Measurements from ENCODE around the gene MPP2. TPM values are rescaled to one million over a fixed set of nuclear protein-coding genes. Genes with fewer than 3 reads are reported as not detected.

MPP2 gene
- total and polyA plus RNA-seq, 2 donors (not counting 3 experiments of a cell fraction or from before 2014, with no cell fraction given) = 1.4 to 1.6 TPM

GRCh38 chr17:43907998-43908721, 824 bp upstream of the MPP2 start:
- no peak overlapping the region for H3K9ac ChIP-seq (replicated peaks; ENCODE audit: extremely low read depth, insufficient read depth, low read length)
- no peak overlapping the region for H3K27ac ChIP-seq (ENCODE audit: insufficient read depth, low read depth, low read length)
- H3K4me1 ChIP-seq (ENCODE audit: control insufficient read depth, extremely low read depth, insufficient read depth, low read length) = peaks cover 3% of the 10 kb centered on the region
- H3K27me3 ChIP-seq (ENCODE audit: control insufficient read depth in 2 of 2, insufficient read depth in 2 of 2, low read length in 2 of 2) = peaks cover 45 to 51% of the 10 kb centered on the region in 2 experiments
- intact Hi-C loops (cut with micrococcal nuclease) = no loop called here
- peak; percentile 31 for FAIRE-seq
- no peak for DNase-seq (ENCODE audit: low read depth, low spot score)
- ChIA-PET CTCF (interaction anchor here (1.3 to 3.3 kb wide), 8 partner anchors 8 to 261 kb away, joined by 3 to 37 read pairs (median 11); partner anchors contain the start of gene CD300LG), POLR2A (no interaction called here)
- no TSS peak for BruUV-seq (replicated peaks)
- H3K9me1 ChIP-seq (replicated peaks; ENCODE audit: control insufficient read depth, extremely low read depth, insufficient read depth, low read length) = no peaks in the 10 kb centered on the region
- dilution Hi-C loops (cut with MboI; ENCODE audit: extremely low pct_ligation_motif_present, low sequenced_read_pairs) = no loop called here
- H3K79me2 ChIP-seq (ENCODE audit: control insufficient read depth, insufficient read depth, low read length) = no peaks in the 10 kb centered on the region
- H3K36me3 ChIP-seq (ENCODE audit: control insufficient read depth in 2 of 2, extremely low read depth in 1 of 2, insufficient read depth in 2 of 2, low read length in 2 of 2) = no peaks in the 10 kb centered on the region
- no peak overlapping the region for H2AFZ ChIP-seq (ENCODE audit: low read depth, low read length)
- no peak for TF ChIP-seq POLR2AphosphoS5 (IDR thresholded peaks at IDR 0.05; ENCODE audit: insufficient read depth, low read depth, low read length)
- TF ChIP-seq, protein P1, sequence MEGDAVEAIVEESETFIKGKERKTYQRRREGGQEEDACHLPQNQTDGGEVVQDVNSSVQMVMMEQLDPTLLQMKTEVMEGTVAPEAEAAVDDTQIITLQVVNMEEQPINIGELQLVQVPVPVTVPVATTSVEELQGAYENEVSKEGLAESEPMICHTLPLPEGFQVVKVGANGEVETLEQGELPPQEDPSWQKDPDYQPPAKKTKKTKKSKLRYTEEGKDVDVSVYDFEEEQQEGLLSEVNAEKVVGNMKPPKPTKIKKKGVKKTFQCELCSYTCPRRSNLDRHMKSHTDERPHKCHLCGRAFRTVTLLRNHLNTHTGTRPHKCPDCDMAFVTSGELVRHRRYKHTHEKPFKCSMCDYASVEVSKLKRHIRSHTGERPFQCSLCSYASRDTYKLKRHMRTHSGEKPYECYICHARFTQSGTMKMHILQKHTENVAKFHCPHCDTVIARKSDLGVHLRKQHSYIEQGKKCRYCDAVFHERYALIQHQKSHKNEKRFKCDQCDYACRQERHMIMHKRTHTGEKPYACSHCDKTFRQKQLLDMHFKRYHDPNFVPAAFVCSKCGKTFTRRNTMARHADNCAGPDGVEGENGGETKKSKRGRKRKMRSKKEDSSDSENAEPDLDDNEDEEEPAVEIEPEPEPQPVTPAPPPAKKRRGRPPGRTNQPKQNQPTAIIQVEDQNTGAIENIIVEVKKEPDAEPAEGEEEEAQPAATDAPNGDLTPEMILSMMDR (IDR thresholded peaks at IDR 0.05; ENCODE audit: extremely low read depth in 1 of 2, insufficient read depth in 1 of 2, low read depth in 1 of 2, low read length in 2 of 2) = no peak
- TF ChIP-seq EZH2 (IDR thresholded peaks at IDR 0.05; ENCODE audit: borderline replicate concordance, low read depth, low read length, severe bottlenecking) = no peak
- TF ChIP-seq MYC (IDR thresholded peaks at IDR 0.05; ENCODE audit: low read depth, low read length) = no peak
- no peak for TF ChIP-seq FOS (IDR thresholded peaks at IDR 0.05; ENCODE audit: borderline replicate concordance, insufficient read depth, low read length)
- no peak for TF ChIP-seq JUN (IDR thresholded peaks at IDR 0.05; ENCODE audit: borderline replicate concordance, insufficient read depth, insufficient read length, low read depth)
- no peak for TF ChIP-seq MAX (IDR thresholded peaks at IDR 0.05; ENCODE audit: insufficient read depth, insufficient read length)
- TF ChIP-seq POLR2A (IDR thresholded peaks at IDR 0.05; ENCODE audit: low read depth, low read length) = no peak
- no peak for TF ChIP-seq GATA2 (IDR thresholded peaks at IDR 0.05; ENCODE audit: insufficient read depth, insufficient read length, low read depth, low read length)
- peak overlapping the region; percentile 23 for H3K4me2 ChIP-seq (ENCODE audit: insufficient read depth, low read length)
- H3K4me3 ChIP-seq (replicated peaks in 1 of 3; ENCODE audit: insufficient read depth in 1 of 3, low read depth in 1 of 3, low read length in 3 of 3) = no peak overlapping the region
- H4K20me1 ChIP-seq (replicated peaks; ENCODE audit: control insufficient read depth, extremely low read depth, insufficient read depth, low read length) = no peaks in the 10 kb centered on the region
- H3K9me3 ChIP-seq (replicated peaks; ENCODE audit: control insufficient read depth, insufficient read depth, low read length) = no peaks in the 10 kb centered on the region
